DMS53 treated with DMSO at 0.1 percent for 48 hours (cell line): ENCODE results near the gene KIF26B.

Experiments used
- DNase-seq: peaks from one replicate; lab custom pipeline; 2025; ENCODE audit not compliant: unreplicated experiment; lab: John Stamatoyannopoulos, UW

KIF26B gene

GRCh38 chr1:245583081-245583480 lies 428.3 kb downstream of the KIF26B start:
- no peak for DNase-seq

- DNase-seq = no peak
Observed at GRCh38 chr1:245583575-245584330, 429.0 kb downstream of the KIF26B start.

- no peak for DNase-seq
Observed at GRCh38 chr1:245585252-245585959, 430.6 kb downstream of the KIF26B start.

GRCh38 chr1:245587435-245588115 lies 432.8 kb downstream of the KIF26B start:
- DNase-seq = no peak

GRCh38 chr1:245588116-245588639 lies 433.4 kb downstream of the KIF26B start:
- DNase-seq = no peak

- no peak for DNase-seq
Observed at GRCh38 chr1:245589316-245589715, 434.5 kb downstream of the KIF26B start.

- DNase-seq = no peak
Observed at GRCh38 chr1:245589906-245590305, 435.1 kb downstream of the KIF26B start.

GRCh38 chr1:245590726-245591125 lies 435.9 kb downstream of the KIF26B start:
- DNase-seq = no peak

GRCh38 chr1:245591346-245592188 lies 436.8 kb downstream of the KIF26B start:
- DNase-seq = no peak

- no peak for DNase-seq
Observed at GRCh38 chr1:245592189-245592460, 437.3 kb downstream of the KIF26B start.

GRCh38 chr1:245598524-245599305 lies 443.9 kb downstream of the KIF26B start:
- DNase-seq = no peak

GRCh38 chr1:245599371-245600174 lies 444.8 kb downstream of the KIF26B start:
- no peak for DNase-seq

GRCh38 chr1:245600658-245601057 lies 445.9 kb downstream of the KIF26B start:
- DNase-seq = no peak

- DNase-seq = no peak
Observed at GRCh38 chr1:245603311-245603865, 448.6 kb downstream of the KIF26B start.

- no peak for DNase-seq
Observed at GRCh38 chr1:245604979-245605378, 450.2 kb downstream of the KIF26B start.

GRCh38 chr1:245605480-245606156 lies 450.8 kb downstream of the KIF26B start:
- DNase-seq = no peak

GRCh38 chr1:245606157-245606725 lies 451.5 kb downstream of the KIF26B start:
- DNase-seq = no peak

GRCh38 chr1:245608271-245608670 lies 453.5 kb downstream of the KIF26B start:
- no peak for DNase-seq
